Thyroid gland (tissue), 4 donors: ENCODE measurements around the gene BMS1. TPM values are rescaled to one million over a fixed set of nuclear protein-coding genes. Genes with fewer than 3 reads are reported as not detected.

Source experiments
- DNase-seq, 2 donors: peaks; one replicate each; pipeline ENCODE4 v3.0.0-alpha.2; 2019
- H3K27ac ChIP-seq, 3 donors: fragments of 200-600 bp; sonication (generic); 1 replicate in 2 of 3; 2 replicates in 1 of 3; pipeline ENCODE4 v1.5.1; 2016 to 2019; ENCODE audit warnings: mild to moderate bottlenecking in 1 of 3, moderate library complexity in 1 of 3
- H3K27me3 ChIP-seq: fragments of 200-600 bp; sonication (generic); one replicate; pipeline ENCODE4 v1.5.1; 2019
- H3K36me3 ChIP-seq, 2 donors: fragments of 200-600 bp; sonication (generic); one replicate each; pipeline ENCODE4 v1.5.1; 2016 to 2019
- H3K4me1 ChIP-seq, 2 donors: fragments of 200-600 bp; sonication (generic); one replicate each; pipeline ENCODE4 v1.5.1; 2017 to 2019
- H3K4me3 ChIP-seq, 3 donors: fragments of 200-600 bp; sonication (generic); replicated peaks in 1 of 3; 1 replicate in 2 of 3; 2 replicates in 1 of 3; pipeline ENCODE4 v1.5.1; 2016; ENCODE audit warnings: mild to moderate bottlenecking in 1 of 3
- H3K9me3 ChIP-seq: fragments of 200-600 bp; sonication (generic); one replicate; pipeline ENCODE4 v1.5.1; 2017
- CTCF ChIP-seq, 6 experiments: fragments of 200-600 bp in 3 of 6; fragments of 450-650 bp in 3 of 6; sonication (generic) in 3 of 6; IDR thresholded peaks; one replicate each; pipeline ENCODE4 v1.5.1; 2016 to 2019; ENCODE audit warnings: antibody characterized with exemption in 6 of 6, mild to moderate bottlenecking in 2 of 6, inconsistent platforms in 1 of 6, moderate library complexity in 1 of 6
- POLR2A ChIP-seq, 2 donors: fragments of 450-650 bp; IDR thresholded peaks; one replicate each; pipeline ENCODE4 v1.6.1; 2017; ENCODE audit warnings: antibody characterized with exemption in 2 of 2, mild to moderate bottlenecking in 2 of 2, moderate library complexity in 1 of 2
- WGBS, 2 donors: methylation state at CpG; one replicate each; pipeline ENCODE4 v1.1.5; 2017; 5-methylcytosine and 5-hydroxymethylcytosine counted together
- intact Hi-C: fragments of 100-400 bp; cut with DNase I; formaldehyde crosslinking; loops from one replicate; pipeline ENCODE4 v1.15.1; 2023
- total RNA-seq, 4 donors: library from RNA; depleted of rRNA; stranded (reverse); fragments of >200 nt; gene quantifications; one replicate each; pipeline ENCODE4 v1.2.3, GENCODE V29; 2016

The BMS1 gene
- total RNA-seq, 4 donors from 2014 or later = 12.6 to 19.1 (median 15.8) TPM

DNA sequence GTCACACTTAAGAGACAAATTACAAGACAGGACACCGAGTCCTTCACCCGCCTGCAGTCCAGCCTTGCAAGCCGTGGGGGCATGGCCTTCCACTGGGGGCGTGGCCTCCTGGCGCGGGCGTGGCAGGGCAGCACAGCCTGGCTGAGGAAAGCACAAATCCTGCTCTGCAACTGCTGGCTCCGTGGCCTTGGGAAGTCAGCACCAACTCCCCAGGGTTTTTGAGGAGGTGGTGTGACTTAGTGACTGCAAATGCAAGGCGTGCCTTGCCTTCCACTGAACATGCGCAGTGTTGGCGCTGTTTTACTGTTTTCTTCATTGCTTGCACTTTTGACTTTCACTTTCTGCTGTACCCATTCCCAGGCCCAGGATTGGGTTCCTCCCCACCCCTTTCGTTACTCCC is 12.9 kb upstream of the BMS1 start:
- H3K36me3 ChIP-seq = no peaks in the 10 kb centered on the region
- 78 to 83% methylated on average over 9 to 12 of the region's 12 CpGs for WGBS, 2 donors
- H3K27me3 ChIP-seq = no peaks in the 10 kb centered on the region
- no peaks in the 10 kb centered on the region for H3K9me3 ChIP-seq
- no peak overlapping the region for H3K4me3 ChIP-seq
- H3K27ac ChIP-seq = no peak overlapping the region
- intact Hi-C loops = no loop called here
- TF ChIP-seq POLR2A (IDR thresholded peaks at IDR 0.05) = no peak
- TF ChIP-seq CTCF (IDR thresholded peaks at IDR 0.05) = no peak
- no peaks in the 10 kb centered on the region for H3K4me1 ChIP-seq
- DNase-seq = no peak

DNA sequence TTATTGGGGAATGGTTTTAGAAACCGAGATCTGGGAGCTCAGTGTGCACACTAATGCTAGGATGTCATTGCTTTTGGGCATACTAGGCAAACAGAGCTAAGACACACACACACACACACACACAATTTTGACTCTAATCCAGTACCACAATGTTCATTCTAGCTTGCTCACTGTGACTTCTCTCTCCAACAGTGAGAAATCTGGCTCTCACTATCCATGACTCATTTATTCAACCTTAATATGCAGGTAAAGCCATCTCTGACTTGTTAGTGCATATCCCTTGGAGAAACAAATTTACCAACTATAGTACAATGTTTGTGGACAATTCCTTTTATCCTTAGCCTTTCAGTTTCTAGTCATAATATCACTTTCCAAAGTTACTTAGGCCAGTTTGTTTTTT is 5.9 kb upstream of the BMS1 start:
- H3K4me3 ChIP-seq = no peak overlapping the region
- intact Hi-C loops = no loop called here
- H3K27ac ChIP-seq = no peak overlapping the region
- H3K27me3 ChIP-seq = no peaks in the 10 kb centered on the region
- H3K9me3 ChIP-seq = no peaks in the 10 kb centered on the region
- TF ChIP-seq CTCF (IDR thresholded peaks at IDR 0.05) (no peak), POLR2A (IDR thresholded peaks at IDR 0.05) (no peak)
- no peaks in the 10 kb centered on the region for H3K4me1 ChIP-seq
- DNase-seq = no peak
- no peaks in the 10 kb centered on the region for H3K36me3 ChIP-seq
- WGBS, 2 donors = 50 to 62% methylated on average over 1 of the region's 1 CpG

- H3K4me3 ChIP-seq = no peak overlapping the region
- peaks cover 7 to 9% of the 10 kb centered on the region in 2 donors for H3K36me3 ChIP-seq
- intact Hi-C loops = no loop called here
- no peak for DNase-seq
- 87% methylated on average over 4 of the region's 4 CpGs for WGBS, 2 donors
- H3K27ac ChIP-seq = no peak overlapping the region
- no peaks in the 10 kb centered on the region for H3K9me3 ChIP-seq
- peaks cover 0 to 5% of the 10 kb centered on the region in 2 donors for H3K4me1 ChIP-seq
- no peaks in the 10 kb centered on the region for H3K27me3 ChIP-seq
- no peak for TF ChIP-seq CTCF (IDR thresholded peaks at IDR 0.05)
- no peak for TF ChIP-seq POLR2A (IDR thresholded peaks at IDR 0.05)
Measured at GRCh38 chr10:42780456-42780855, 2.1 kb upstream of the BMS1 start.

DNA sequence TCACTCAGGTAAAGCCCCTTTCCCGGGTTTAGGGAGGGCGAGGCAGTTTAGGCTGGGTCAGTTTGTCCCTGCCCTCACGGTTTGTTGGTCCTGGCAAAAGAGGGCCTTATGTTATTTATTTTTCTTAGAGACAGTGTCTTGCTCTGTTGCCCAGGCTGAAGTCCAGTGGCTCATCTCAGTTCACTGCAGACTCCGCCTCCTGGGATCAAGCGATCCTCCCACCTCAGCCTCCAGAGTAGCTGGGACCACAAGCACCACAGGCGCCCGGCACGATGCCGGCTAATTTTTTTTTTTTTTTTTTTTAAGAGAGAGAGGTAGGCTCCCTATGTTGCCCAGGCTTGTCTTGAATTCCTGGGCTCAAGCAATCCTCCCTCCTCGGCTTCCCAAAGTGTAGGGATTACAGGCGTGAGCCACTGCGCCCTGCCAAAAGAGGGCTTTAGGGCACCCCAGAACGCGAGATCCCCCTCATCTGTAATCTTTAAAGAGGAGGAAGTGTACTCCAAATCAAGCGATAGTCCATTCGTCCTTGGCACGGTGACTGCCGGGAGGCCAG is 626 bp upstream of the BMS1 start:
- TF ChIP-seq POLR2A (IDR thresholded peaks at IDR 0.05) (no peak), CTCF (IDR thresholded peaks at IDR 0.05) (no peak)
- Histone ChIP-seq H3K36me3 (peaks cover 19 to 23% of the 10 kb centered on the region in 2 donors), H3K27me3 (no peaks in the 10 kb centered on the region), H3K4me3 (peak overlapping the region; percentile 16 to 66 (median 49)), H3K4me1 (peaks cover 0 to 5% of the 10 kb centered on the region in 2 donors), H3K27ac (peak overlapping the region; percentile 81 to 95 (median 87)), H3K9me3 (no peaks in the 10 kb centered on the region)
- DNase-seq = peak in 1 of 2 donors; percentile 12
- 33 to 60% methylated on average over 10 to 18 of the region's 18 CpGs for WGBS, 2 donors
- intact Hi-C loops = no loop called here

- Histone ChIP-seq H3K9me3 (no peaks in the 10 kb centered on the region), H3K27ac (peak overlapping the region in 2 of 3 donors; percentile 87 to 95), H3K4me3 (peak overlapping the region; percentile 37 to 66 (median 49)), H3K4me1 (peaks cover 0 to 5% of the 10 kb centered on the region in 2 donors), H3K36me3 (peaks cover 27 to 28% of the 10 kb centered on the region in 2 donors), H3K27me3 (no peaks in the 10 kb centered on the region)
- intact Hi-C loops = no loop called here
- DNase-seq = peak in 1 of 2 donors; percentile 13
- TF ChIP-seq POLR2A (IDR thresholded peaks at IDR 0.05) (no peak), CTCF (IDR thresholded peaks at IDR 0.05) (no peak)
- 2 to 10% methylated on average over 11 of the region's 11 CpGs for WGBS, 2 donors
Measured at GRCh38 chr10:42783181-42783549, 570 bp downstream of the BMS1 start.
